ENCODE measurements around the gene GSTK1. TPM values are rescaled to one million over a fixed set of nuclear protein-coding genes. Genes with fewer than 3 reads are reported as not detected.
A peak's percentile ranks its signal among the peaks of the same experiment; 100 is the strongest.

GSTK1 gene
- total RNA-seq, 2 donors from 2014 or later, result 61.1 to 75.0 TPM

GRCh38 chr7:143296686-143297085 lies 33.4 kb downstream of the GSTK1 start:
- Mint-ChIP-seq H3K36me3 (ENCODE audit: low read depth) (peaks cover 87% of the 10 kb centered on the region), H3K4me3 (no peak overlapping the region), H3K9me3 (no peaks in the 10 kb centered on the region), H3K4me1 (no peaks in the 10 kb centered on the region), H3K27me3 (ENCODE audit: insufficient read depth) (no peaks in the 10 kb centered on the region), H3K27ac (no peak overlapping the region)
- H3K36me3 ChIP-seq (ENCODE audit: control insufficient read depth, insufficient read depth, low read length), result peaks cover 98% of the 10 kb centered on the region
- H3K4me1 ChIP-seq (ENCODE audit: control insufficient read depth, insufficient read depth, low read length), result no peaks in the 10 kb centered on the region
- H3K9me3 ChIP-seq (ENCODE audit: control insufficient read depth, low read length), result no peaks in the 10 kb centered on the region
- TF ChIP-seq, protein P1, sequence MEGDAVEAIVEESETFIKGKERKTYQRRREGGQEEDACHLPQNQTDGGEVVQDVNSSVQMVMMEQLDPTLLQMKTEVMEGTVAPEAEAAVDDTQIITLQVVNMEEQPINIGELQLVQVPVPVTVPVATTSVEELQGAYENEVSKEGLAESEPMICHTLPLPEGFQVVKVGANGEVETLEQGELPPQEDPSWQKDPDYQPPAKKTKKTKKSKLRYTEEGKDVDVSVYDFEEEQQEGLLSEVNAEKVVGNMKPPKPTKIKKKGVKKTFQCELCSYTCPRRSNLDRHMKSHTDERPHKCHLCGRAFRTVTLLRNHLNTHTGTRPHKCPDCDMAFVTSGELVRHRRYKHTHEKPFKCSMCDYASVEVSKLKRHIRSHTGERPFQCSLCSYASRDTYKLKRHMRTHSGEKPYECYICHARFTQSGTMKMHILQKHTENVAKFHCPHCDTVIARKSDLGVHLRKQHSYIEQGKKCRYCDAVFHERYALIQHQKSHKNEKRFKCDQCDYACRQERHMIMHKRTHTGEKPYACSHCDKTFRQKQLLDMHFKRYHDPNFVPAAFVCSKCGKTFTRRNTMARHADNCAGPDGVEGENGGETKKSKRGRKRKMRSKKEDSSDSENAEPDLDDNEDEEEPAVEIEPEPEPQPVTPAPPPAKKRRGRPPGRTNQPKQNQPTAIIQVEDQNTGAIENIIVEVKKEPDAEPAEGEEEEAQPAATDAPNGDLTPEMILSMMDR (conservative IDR thresholded peaks at IDR 0.05), result no peak
- no peak overlapping the region for H3K4me3 ChIP-seq (ENCODE audit: low read length)
- no peak overlapping the region for H3K9ac ChIP-seq (ENCODE audit: extremely low read depth, low read length, poor library complexity, severe bottlenecking)
- no peak overlapping the region for H3K27ac ChIP-seq (ENCODE audit: low read depth, low read length)
- DNase-seq, result no peak
- 87 to 100% methylated on average over 1 to 2 of the region's 2 CpGs for WGBS, 2 experiments (ENCODE audit: insufficient coverage in 1 of 2, insufficient read length in 1 of 2)
- H3K27me3 ChIP-seq (ENCODE audit: control insufficient read depth, insufficient read depth, low read length, poor library complexity, severe bottlenecking), result no peaks in the 10 kb centered on the region

DNA sequence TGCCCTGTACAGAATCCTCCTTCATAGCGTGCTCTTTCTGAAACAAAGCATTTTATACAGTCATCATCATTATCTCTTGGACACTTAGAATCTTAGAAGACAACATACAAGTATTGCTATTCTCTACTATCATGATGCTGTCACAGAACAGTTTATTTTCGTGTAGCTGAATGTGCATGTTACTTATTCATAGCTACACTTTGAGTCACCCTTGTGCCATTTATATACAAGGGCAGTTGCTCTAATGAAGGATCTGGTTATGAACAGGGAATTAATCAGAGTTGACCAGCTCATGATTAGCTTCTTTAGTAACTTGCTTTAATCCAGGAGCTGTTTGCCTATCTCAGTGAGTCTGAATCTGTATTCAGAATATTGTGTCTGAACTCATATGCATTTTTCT lies 36.1 kb downstream of the GSTK1 start:
- peaks cover 87% of the 10 kb centered on the region for H3K36me3 Mint-ChIP-seq (ENCODE audit: low read depth)
- H3K9me3 ChIP-seq (ENCODE audit: control insufficient read depth, low read length), result no peaks in the 10 kb centered on the region
- no peak for DNase-seq
- 85 to 94% methylated on average over 2 of the region's 2 CpGs for WGBS, 2 experiments (ENCODE audit: insufficient coverage in 1 of 2, insufficient read length in 1 of 2)
- H3K4me1 Mint-ChIP-seq, result no peaks in the 10 kb centered on the region
- peaks cover 95% of the 10 kb centered on the region for H3K36me3 ChIP-seq (ENCODE audit: control insufficient read depth, insufficient read depth, low read length)
- no peaks in the 10 kb centered on the region for H3K27me3 ChIP-seq (ENCODE audit: control insufficient read depth, insufficient read depth, low read length, poor library complexity, severe bottlenecking)
- H3K4me3 Mint-ChIP-seq, result no peak overlapping the region
- H3K9me3 Mint-ChIP-seq, result no peaks in the 10 kb centered on the region
- no peak overlapping the region for H3K9ac ChIP-seq (ENCODE audit: extremely low read depth, low read length, poor library complexity, severe bottlenecking)
- H3K4me1 ChIP-seq (ENCODE audit: control insufficient read depth, insufficient read depth, low read length), result no peaks in the 10 kb centered on the region
- TF ChIP-seq, protein P1 (conservative IDR thresholded peaks at IDR 0.05), result no peak
- H3K4me3 ChIP-seq (ENCODE audit: low read length), result no peak overlapping the region
- H3K27me3 Mint-ChIP-seq (ENCODE audit: insufficient read depth), result no peaks in the 10 kb centered on the region
- no peak overlapping the region for H3K27ac ChIP-seq (ENCODE audit: low read depth, low read length)
- H3K27ac Mint-ChIP-seq, result no peak overlapping the region

GRCh38 chr7:143299840-143300239 lies 36.6 kb downstream of the GSTK1 start:
- TF ChIP-seq, protein P1 (conservative IDR thresholded peaks at IDR 0.05), result peak; percentile 84
- Histone ChIP-seq H3K9ac (ENCODE audit: extremely low read depth, low read length, poor library complexity, severe bottlenecking) (no peak overlapping the region), H3K4me1 (ENCODE audit: control insufficient read depth, insufficient read depth, low read length) (no peaks in the 10 kb centered on the region), H3K27ac (ENCODE audit: low read depth, low read length) (no peak overlapping the region), H3K27me3 (ENCODE audit: control insufficient read depth, insufficient read depth, low read length, poor library complexity, severe bottlenecking) (no peaks in the 10 kb centered on the region), H3K4me3 (ENCODE audit: low read length) (no peak overlapping the region), H3K9me3 (ENCODE audit: control insufficient read depth, low read length) (no peaks in the 10 kb centered on the region), H3K36me3 (ENCODE audit: control insufficient read depth, insufficient read depth, low read length) (peaks cover 95% of the 10 kb centered on the region)
- WGBS, 2 experiments (ENCODE audit: insufficient coverage in 1 of 2, insufficient read length in 1 of 2), result 85 to 89% methylated on average over 8 of the region's 8 CpGs
- Mint-ChIP-seq H3K9me3 (no peaks in the 10 kb centered on the region), H3K27me3 (ENCODE audit: insufficient read depth) (no peaks in the 10 kb centered on the region), H3K27ac (no peak overlapping the region), H3K36me3 (ENCODE audit: low read depth) (peaks cover 87% of the 10 kb centered on the region), H3K4me3 (no peak overlapping the region), H3K4me1 (no peaks in the 10 kb centered on the region)
- DNase-seq, result peak; percentile 88

Measured in endodermal cell (in vitro differentiated cells).